NCI-H2081 treated with DMSO at 0.1 percent for 48 hours (cell line): ENCODE data around the gene SLC5A10.

Source experiments
- DNase-seq: peaks from one replicate; lab custom pipeline; 2025; lab: John Stamatoyannopoulos, UW

The SLC5A10 gene

DNA sequence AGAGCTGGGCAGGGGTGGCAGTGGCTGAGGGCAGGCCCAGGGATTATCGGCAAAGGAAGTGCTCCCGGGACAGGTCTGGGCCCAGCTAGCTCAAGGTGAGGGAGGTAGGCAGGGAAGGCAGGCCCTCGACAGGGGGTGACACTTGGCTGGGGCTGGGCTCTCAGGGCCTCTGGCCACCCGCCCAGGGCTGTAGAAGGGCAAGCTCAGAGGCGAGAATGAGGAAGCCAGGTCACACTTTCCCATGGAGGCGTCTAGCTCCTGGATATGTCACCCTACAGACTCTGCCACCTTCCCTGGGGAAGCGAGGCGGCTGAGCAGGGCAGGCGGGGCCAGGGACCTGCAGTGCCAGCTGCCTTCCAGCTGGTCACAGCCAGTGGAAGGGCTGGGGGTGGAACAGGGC, 33.5 kb downstream of the SLC5A10 start:
- DNase-seq = no peak

- DNase-seq = no peak
These were observed 34.7 kb downstream of the SLC5A10 start for GRCh38 chr17:18986541-18987229.

DNA sequence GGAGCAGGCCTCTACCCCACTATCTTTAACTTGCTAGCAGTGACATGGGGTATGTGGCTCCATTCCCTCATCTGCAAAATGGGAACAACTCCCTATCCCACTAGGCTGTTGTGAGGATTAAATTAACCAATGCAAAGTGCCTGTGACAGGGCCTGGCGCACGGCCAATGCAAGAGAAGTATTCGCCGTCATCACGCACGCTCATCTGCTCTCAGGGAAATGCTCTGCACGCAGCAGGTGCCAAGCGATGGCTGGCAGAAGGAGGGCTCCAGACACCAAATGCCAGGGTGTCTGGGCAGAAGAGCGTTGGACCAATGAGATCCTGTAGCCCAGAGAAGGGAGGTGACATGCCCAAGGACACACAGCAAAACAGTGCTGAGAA, 35.3 kb downstream of the SLC5A10 start:
- no peak for DNase-seq

GRCh38 chr17:18987862-18988545, 36.0 kb downstream of the SLC5A10 start:
- DNase-seq = no peak

- DNase-seq = no peak
These were observed 36.7 kb downstream of the SLC5A10 start for GRCh38 chr17:18988546-18989173.

DNA sequence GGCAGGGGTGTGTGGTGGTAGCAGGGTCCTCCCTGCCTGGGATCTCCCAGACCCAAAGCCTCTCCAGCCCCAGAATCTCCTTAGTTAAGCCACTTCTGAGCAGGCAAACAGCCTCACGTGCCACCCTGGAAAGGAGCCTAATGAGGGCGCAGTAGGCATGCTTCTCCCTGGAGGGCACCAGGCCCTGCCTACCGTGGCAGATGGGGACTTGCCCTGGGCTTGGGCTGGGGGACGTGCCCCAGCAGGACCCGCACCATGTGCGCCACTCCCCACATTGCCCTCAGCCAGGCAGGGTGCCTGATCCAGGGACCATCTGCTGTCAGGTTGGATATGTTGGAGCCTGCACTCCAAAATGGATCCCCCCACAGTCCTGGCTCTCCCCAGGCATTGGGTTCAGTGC, 38.4 kb downstream of the SLC5A10 start:
- no peak for DNase-seq

- DNase-seq = no peak
These were observed 39.8 kb downstream of the SLC5A10 start for GRCh38 chr17:18991531-18992315.

DNA sequence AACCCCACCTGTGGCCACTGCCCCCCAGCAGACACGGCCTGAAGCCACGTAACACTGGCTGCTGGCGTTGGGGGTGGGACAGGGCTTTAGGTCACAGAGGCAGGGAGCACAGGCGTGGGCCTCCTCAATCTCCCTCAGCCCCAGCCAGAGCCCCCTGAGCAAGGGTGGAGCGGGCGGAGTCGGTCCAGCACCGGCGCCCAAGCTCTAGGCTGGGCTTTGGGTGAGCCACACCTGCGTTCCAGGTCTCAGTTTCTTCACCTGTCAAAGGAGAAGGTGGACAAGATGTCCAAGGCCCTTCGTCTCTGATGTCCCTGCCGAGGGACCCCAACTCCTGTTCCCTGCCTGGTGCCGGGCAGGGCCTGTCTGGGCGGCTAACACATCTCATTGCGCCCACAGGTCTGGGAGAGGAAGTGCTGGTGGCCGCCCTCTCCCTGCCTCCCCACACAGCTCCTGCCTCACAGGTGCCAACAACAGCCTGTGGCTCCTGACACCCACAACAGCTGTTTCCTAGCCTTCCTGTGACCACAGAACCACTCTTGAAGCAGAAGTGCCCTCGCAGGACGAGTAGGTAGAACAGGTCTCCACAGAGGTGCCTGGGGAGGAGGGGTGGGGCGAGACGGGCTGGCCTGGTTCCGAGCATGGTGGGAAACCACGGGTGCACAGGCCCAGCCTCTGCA, 40.6 kb downstream of the SLC5A10 start:
- DNase-seq = no peak

- no peak for DNase-seq
These were observed 42.1 kb downstream of the SLC5A10 start for GRCh38 chr17:18993905-18994526.

DNA sequence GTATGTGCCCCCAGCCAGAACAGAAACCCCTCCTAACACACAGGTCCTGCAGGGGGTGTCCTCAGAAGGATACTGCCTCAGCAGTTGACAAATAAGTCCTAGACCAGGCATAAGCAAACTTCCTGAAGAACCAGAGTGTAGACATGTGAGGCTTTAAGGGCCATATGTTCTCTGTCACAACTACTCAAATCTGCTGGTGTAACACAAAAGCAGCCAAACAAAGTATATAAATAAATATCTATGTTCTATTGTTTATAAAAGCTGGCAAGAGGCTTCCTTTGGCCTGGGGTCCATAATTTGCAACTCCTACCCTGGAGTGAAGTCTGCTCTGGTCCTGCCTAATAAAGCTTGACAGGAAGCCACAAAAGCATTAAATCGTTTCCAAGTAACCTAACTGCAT, 42.7 kb downstream of the SLC5A10 start:
- DNase-seq = no peak

GRCh38 chr17:18995220-18995619, 43.3 kb downstream of the SLC5A10 start:
- DNase-seq = no peak

- DNase-seq = no peak
These were observed 44.5 kb downstream of the SLC5A10 start for GRCh38 chr17:18996458-18996857.

GRCh38 chr17:18997650-18998196, 45.8 kb downstream of the SLC5A10 start:
- DNase-seq = no peak

DNA sequence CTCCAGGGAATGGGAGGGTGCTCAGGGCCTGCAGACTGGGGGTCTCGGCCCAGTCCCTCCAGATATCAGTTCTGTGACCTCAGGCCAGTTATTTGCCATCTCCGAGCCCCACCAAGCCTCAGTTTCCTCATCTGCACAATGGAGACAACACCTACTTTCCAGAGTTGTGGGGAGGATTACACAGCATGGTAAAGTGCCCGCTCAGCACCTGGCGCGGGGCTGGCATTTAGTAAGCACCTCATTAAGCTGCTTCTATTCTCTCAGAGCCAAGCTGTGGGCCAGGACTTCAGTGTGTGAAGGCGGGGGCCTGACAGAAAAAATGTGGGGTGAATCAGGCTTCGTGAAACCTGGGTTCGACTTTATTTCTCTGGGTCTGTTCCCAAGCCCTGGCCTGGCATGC, 47.4 kb downstream of the SLC5A10 start:
- no peak for DNase-seq

DNA sequence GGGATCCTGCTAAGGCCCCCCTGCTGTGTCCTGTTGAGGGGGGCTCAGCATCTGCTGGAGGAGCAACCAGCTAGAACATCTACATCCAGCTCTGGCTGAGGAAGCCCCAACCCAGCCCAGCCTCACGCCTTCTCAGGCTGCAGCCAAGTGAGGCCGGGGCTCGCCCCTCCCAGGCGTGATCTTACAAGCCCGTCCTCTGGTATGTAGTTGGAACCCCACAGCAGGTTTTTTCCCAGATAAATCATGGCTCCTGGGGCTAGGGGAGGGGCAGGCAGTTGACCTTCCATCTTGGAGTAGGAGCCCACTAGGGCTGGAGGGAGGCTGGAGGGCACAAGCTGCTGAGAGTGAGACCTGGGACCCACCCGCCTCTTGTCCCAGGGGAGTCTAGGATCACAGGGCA, 47.9 kb downstream of the SLC5A10 start:
- DNase-seq = no peak

DNA sequence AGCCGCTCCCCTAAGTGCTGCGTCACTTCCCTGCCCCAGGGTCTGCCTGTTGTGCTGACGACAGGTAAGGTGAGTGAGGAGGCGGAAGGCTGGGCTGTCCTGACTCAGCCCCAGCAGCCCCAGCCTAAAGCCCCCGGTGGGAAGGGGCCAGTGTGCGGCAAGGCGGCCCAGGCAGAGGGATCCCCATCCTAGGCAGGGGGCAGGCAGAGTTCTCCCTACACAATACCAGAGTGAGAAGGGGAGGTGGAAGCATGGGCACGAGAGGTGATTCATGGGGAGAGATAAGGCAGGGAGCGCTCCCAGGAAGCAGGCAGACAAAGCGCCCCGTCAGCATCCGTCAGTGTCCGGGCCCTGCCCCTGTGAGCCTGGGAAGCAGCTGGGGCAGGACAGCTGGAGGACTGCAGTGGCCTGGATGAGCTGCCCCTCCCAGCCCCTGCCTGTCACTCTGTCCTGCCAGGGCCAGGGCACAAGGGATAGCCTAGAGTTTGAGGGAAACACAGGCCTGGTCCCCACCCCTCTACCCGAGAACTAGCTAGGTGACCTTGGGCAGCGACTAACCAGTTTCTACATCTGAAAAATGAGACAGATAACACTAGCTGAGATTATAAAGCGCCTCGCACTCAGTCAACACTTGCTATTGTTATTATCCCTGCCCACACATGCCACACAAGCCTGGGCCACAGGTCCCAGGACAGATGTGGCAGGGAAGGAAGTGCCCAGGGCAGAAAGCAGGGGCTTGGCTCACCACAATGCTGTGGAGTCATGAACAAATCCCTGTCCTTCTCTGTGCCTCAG, 48.8 kb downstream of the SLC5A10 start:
- no peak for DNase-seq

GRCh38 chr17:19001907-19002590, 50.1 kb downstream of the SLC5A10 start:
- no peak for DNase-seq

DNA sequence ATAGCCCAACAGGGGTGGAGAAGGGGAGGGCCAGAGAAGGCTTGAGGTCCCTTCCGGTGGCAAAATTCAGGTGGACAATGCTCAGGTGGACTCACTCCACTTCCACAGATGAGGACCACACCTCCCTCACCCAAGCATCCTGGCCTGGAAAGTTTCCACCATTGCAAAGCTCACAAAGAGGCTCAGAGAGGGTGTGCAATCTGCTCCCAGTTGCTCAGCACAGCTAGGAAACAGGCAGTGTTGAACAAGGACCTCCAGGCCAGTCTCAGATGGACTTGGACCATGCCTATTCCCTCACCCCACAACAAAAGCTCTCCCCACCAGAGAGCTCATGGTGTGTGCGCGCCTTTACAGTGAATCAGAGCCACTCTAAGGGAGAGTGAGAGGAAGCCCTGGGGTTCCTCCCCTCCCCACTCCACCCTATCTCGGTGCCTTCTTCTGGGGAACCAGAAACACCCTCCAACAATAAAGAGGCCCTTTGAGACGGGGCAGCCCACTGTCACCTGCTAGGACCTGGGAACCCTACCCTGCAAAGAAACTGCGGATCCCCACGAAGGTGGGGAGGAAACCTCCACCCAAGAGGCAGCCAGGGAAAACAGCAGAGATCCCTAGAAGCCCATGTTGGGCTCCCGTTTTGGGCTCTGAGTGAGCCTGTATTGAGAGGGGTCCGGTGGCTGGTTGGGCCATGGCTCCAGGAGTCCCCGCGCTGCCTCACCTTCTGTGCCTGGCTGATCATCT, 51.0 kb downstream of the SLC5A10 start:
- DNase-seq = no peak
